ENCODE data around the gene RASSF5. TPM values are rescaled to one million over a fixed set of nuclear protein-coding genes. Genes with fewer than 3 reads are reported as not detected.

RASSF5 gene
- total RNA-seq, 4 donors from 2014 or later: 0.77 to 5.3 (median 3.2) TPM

GRCh38 chr1:206538901-206539640, 31.7 kb downstream of the RASSF5 start:
- Histone ChIP-seq H3K36me3 (no peaks in the 10 kb centered on the region), H3K27me3 (no peaks in the 10 kb centered on the region), H3K27ac (peak overlapping the region; percentile 70 to 72), H3K9me3 (no peaks in the 10 kb centered on the region), H3K4me3 (no peak overlapping the region), H3K4me1 (no peaks in the 10 kb centered on the region)
- TF ChIP-seq CTCF (IDR thresholded peaks at IDR 0.05): no peak
- no peak for TF ChIP-seq POLR2A (IDR thresholded peaks at IDR 0.05)
- intact Hi-C loops (cut with DNase I; ENCODE audit: low total_unique reads): no loop called here
- DNase-seq: no peak

- H3K36me3 ChIP-seq: no peaks in the 10 kb centered on the region
- no peaks in the 10 kb centered on the region for H3K27me3 ChIP-seq
- H3K27ac ChIP-seq: peak overlapping the region; percentile 70 to 72
- H3K4me1 ChIP-seq: no peaks in the 10 kb centered on the region
- intact Hi-C loops (cut with DNase I; ENCODE audit: low total_unique reads): no loop called here
- peak; percentile 57 to 67 for DNase-seq
- TF ChIP-seq POLR2A (IDR thresholded peaks at IDR 0.05) (no peak), CTCF (IDR thresholded peaks at IDR 0.05) (no peak)
- H3K4me3 ChIP-seq: no peak overlapping the region
- no peaks in the 10 kb centered on the region for H3K9me3 ChIP-seq
These were observed 32.9 kb downstream of the RASSF5 start for GRCh38 chr1:206540044-206540780.

GRCh38 chr1:206541236-206541833, 34.0 kb downstream of the RASSF5 start:
- no peak for DNase-seq
- Histone ChIP-seq H3K4me3 (no peak overlapping the region), H3K36me3 (no peaks in the 10 kb centered on the region), H3K9me3 (no peaks in the 10 kb centered on the region), H3K27me3 (no peaks in the 10 kb centered on the region), H3K27ac (peak overlapping the region; percentile 70 to 72), H3K4me1 (no peaks in the 10 kb centered on the region)
- intact Hi-C loops (cut with DNase I; ENCODE audit: low total_unique reads): no loop called here
- TF ChIP-seq POLR2A (IDR thresholded peaks at IDR 0.05): no peak
- no peak for TF ChIP-seq CTCF (IDR thresholded peaks at IDR 0.05)

- Histone ChIP-seq H3K36me3 (no peaks in the 10 kb centered on the region), H3K4me1 (no peaks in the 10 kb centered on the region), H3K27me3 (no peaks in the 10 kb centered on the region), H3K27ac (no peak overlapping the region), H3K4me3 (no peak overlapping the region), H3K9me3 (no peaks in the 10 kb centered on the region)
- intact Hi-C loops (cut with DNase I; ENCODE audit: low total_unique reads): no loop called here
- TF ChIP-seq POLR2A (IDR thresholded peaks at IDR 0.05): no peak
- peak; percentile 68 to 86 (median 72) for TF ChIP-seq CTCF (IDR thresholded peaks at IDR 0.05)
- DNase-seq: peak; percentile 66 to 71
These were observed 37.4 kb downstream of the RASSF5 start for GRCh38 chr1:206544562-206545257.

Data from uterus (tissue), 4 donors.